Endodermal cell (in vitro differentiated cells): ENCODE results near the gene NUDT5. TPM values are rescaled to one million over a fixed set of nuclear protein-coding genes. Genes with fewer than 3 reads are reported as not detected.

Experiments used
- DNase-seq: peaks from one replicate; pipeline ENCODE4 v3.0.0-alpha.2; 2017
- H3K27ac ChIP-seq: 2 replicates; pipeline ENCODE4 v1.5.1; 2013; ENCODE audit warnings: mild to moderate bottlenecking, low read depth, low read length, moderate library complexity
- H3K27me3 ChIP-seq: 2 replicates; pipeline ENCODE4 v1.6.1; 2013; ENCODE audit warnings: mild to moderate bottlenecking, low read length, moderate library complexity; ENCODE audit not compliant: insufficient read depth, control insufficient read depth, poor library complexity, severe bottlenecking
- H3K36me3 ChIP-seq: 2 replicates; pipeline ENCODE4 v1.7.0; 2013; ENCODE audit warnings: mild to moderate bottlenecking, low read length, moderate library complexity; ENCODE audit not compliant: control insufficient read depth, insufficient read depth
- H3K4me1 ChIP-seq: one replicate; pipeline ENCODE4 v1.7.0; 2013; ENCODE audit warnings: low read length; ENCODE audit not compliant: control insufficient read depth, insufficient read depth
- H3K4me3 ChIP-seq: 2 replicates; pipeline ENCODE4 v1.5.1; 2013; ENCODE audit warnings: mild to moderate bottlenecking, low read length, moderate library complexity
- H3K9ac ChIP-seq: 2 replicates; pipeline ENCODE4 v1.6.1; 2013; ENCODE audit warnings: mild to moderate bottlenecking, low read length, moderate library complexity; ENCODE audit not compliant: poor library complexity, severe bottlenecking; ENCODE audit errors: extremely low read depth
- H3K9me3 ChIP-seq: 2 replicates; pipeline ENCODE4 v1.6.1; 2013; ENCODE audit warnings: mild to moderate bottlenecking, low read length, moderate library complexity; ENCODE audit not compliant: control insufficient read depth
- H3K27ac Mint-ChIP-seq: 2 replicates; pipeline ENCODE4 v1.8.0; 2020; ENCODE audit warnings: mixed read lengths
- H3K27me3 Mint-ChIP-seq: 2 replicates; pipeline ENCODE4 v1.8.0; 2021; ENCODE audit warnings: mild to moderate bottlenecking, mixed read lengths; ENCODE audit not compliant: insufficient read depth
- H3K36me3 Mint-ChIP-seq: 2 replicates; pipeline ENCODE4 v1.8.0; 2020; ENCODE audit warnings: low read depth, mixed read lengths
- H3K4me1 Mint-ChIP-seq: 2 replicates; pipeline ENCODE4 v1.8.0; 2020; ENCODE audit warnings: mixed read lengths
- H3K4me3 Mint-ChIP-seq: 2 replicates; pipeline ENCODE4 v1.8.0; 2020; ENCODE audit warnings: mild to moderate bottlenecking, moderate library complexity, mixed read lengths
- H3K9me3 Mint-ChIP-seq: 2 replicates; pipeline ENCODE4 v1.8.0; 2020; ENCODE audit warnings: mild to moderate bottlenecking, mixed read lengths
- CTCF ChIP-seq: fragments of 200-600 bp; sonication (generic); conservative IDR thresholded peaks from 2 replicates; pipeline ENCODE4 v1.5.0; 2021; ENCODE audit warnings: antibody characterized with exemption, mild to moderate bottlenecking
- WGBS, 2 experiments: methylation state at CpG; one replicate each; pipeline versions ENCODE4 v1.1.5 to v1.1.7; 2013; ENCODE audit warnings: missing lambda C conversion rate in 2 of 2, mixed read lengths in 1 of 2; ENCODE audit not compliant: insufficient coverage in 1 of 2, insufficient read length in 1 of 2; 5-methylcytosine and 5-hydroxymethylcytosine counted together
- microRNA-seq: library from miRNA; unstranded; fragments of <30 nt; microRNA quantifications from one replicate; pipeline ENCODE4 v1.2.0, GENCODE V29; 2020; ENCODE audit warnings: borderline microRNAs expressed
- total RNA-seq, 2 donors: library from RNA; stranded (reverse); fragmentation: NEBNext Ultra II Directional in 1 of 2; extraction: Animal tissue kit (Norgen Biotek cat#: 25700) in 1 of 2; gene quantifications; 2 replicates in 1 of 2; 3 replicates in 1 of 2; pipeline ENCODE4 v1.2.1, GENCODE V29; 2021

Gene NUDT5
- total RNA-seq, 2 donors from 2014 or later, result 88.7 to 93.9 TPM

- Histone ChIP-seq H3K9me3 (no peaks in the 10 kb centered on the region), H3K27me3 (no peaks in the 10 kb centered on the region), H3K4me3 (peak within 1 kb of the TSS; percentile 91), H3K4me1 (no peaks in the 10 kb centered on the region), H3K36me3 (peaks cover 14% of the 10 kb centered on the region), H3K9ac (peak within 1 kb of the TSS; percentile 72), H3K27ac (peak within 1 kb of the TSS; percentile 88)
- no peak for TF ChIP-seq CTCF
- Mint-ChIP-seq H3K27ac (peak within 1 kb of the TSS; percentile 42), H3K27me3 (no peaks in the 10 kb centered on the region), H3K4me1 (peaks cover 3% of the 10 kb centered on the region), H3K36me3 (peaks cover 14% of the 10 kb centered on the region), H3K9me3 (no peaks in the 10 kb centered on the region), H3K4me3 (peak within 1 kb of the TSS; percentile 79)
- peak; percentile 98 for DNase-seq
- WGBS, 2 experiments, result 0 to 1% methylated on average over 34 to 108 of the region's 108 CpGs
These were observed 66.2 kb downstream of the NUDT5 start, which contains the start of gene SEC61A2 for GRCh38 chr10:12129222-12130111. Gene SEC61A2 (plus strand): TSS chr10:12129677. CDS start chr10:12129788, 111 bp downstream.

- peaks cover 65% of the 10 kb centered on the region for H3K36me3 Mint-ChIP-seq
- peaks cover 64% of the 10 kb centered on the region for H3K36me3 ChIP-seq
These were observed 74.0 kb downstream of the NUDT5 start for GRCh38 chr10:12121673-12122072.

More at GRCh38 chr10:12121673-12122072, 74.0 kb downstream of the NUDT5 start:
- WGBS, 2 experiments, result 87 to 95% methylated on average over 4 of the region's 4 CpGs
- Histone ChIP-seq H3K4me1 (no peaks in the 10 kb centered on the region), H3K27ac (no peak overlapping the region), H3K27me3 (no peaks in the 10 kb centered on the region), H3K9me3 (no peaks in the 10 kb centered on the region), H3K9ac (no peak overlapping the region), H3K4me3 (no peak overlapping the region)
- no peak for DNase-seq
- H3K27me3 Mint-ChIP-seq, result no peaks in the 10 kb centered on the region
- no peaks in the 10 kb centered on the region for H3K4me1 Mint-ChIP-seq
- H3K4me3 Mint-ChIP-seq, result no peak overlapping the region
- no peak overlapping the region for H3K27ac Mint-ChIP-seq
- TF ChIP-seq CTCF, result no peak
- peaks cover 4% of the 10 kb centered on the region for H3K9me3 Mint-ChIP-seq

Small RNA genes within 50 kb of the gene (microRNA-seq; reads per million reads assigned to microRNA genes)
- not detected for gene MIR548AK

Other genes with a start within 250 kb of the NUDT5 start
- 10 to 100 TPM; 16.8 to 23.4 TPM for gene UPF2, start 153.1 kb downstream of the NUDT5 start, total RNA-seq
- 10 to 100 TPM; 56.9 to 61.5 TPM for gene DHTKD1, start 126.9 kb downstream of the NUDT5 start, total RNA-seq
- 10 to 100 TPM; 24.4 to 40.5 TPM for gene SEC61A2, start 66.2 kb downstream of the NUDT5 start, total RNA-seq
- gene CDC123, start 297 bp upstream of the NUDT5 start, total RNA-seq, result 100 to 1,000 TPM; 104 to 123 TPM
- 1 to 10 TPM; 4.5 to 7.8 TPM for gene CAMK1D, start 153.7 kb upstream of the NUDT5 start, total RNA-seq